GM12878 (cell line): ENCODE results near the gene NFAT5.

Source experiments
- CBX3 ChIP-seq: fragments of 200-600 bp; sonication (generic); IDR thresholded peaks from 2 replicates; pipeline ENCODE4 v1.6.1; 2016; ENCODE audit warnings: low read depth, borderline replicate concordance
- CEBPZ ChIP-seq: fragments of 150-350 bp; IDR thresholded peaks from 2 replicates; pipeline ENCODE4 v1.6.1; 2016; ENCODE audit warnings: low read depth, low read length
- CTCF ChIP-seq, 3 experiments: IDR thresholded peaks in 2 of 3; conservative IDR thresholded peaks in 1 of 3; 2 replicates each; pipeline ENCODE4 v1.5.1; 2011; ENCODE audit warnings: low read depth in 3 of 3, low read length in 3 of 3, mild to moderate bottlenecking in 3 of 3, control low read depth in 2 of 3, moderate library complexity in 2 of 3, inconsistent platforms in 1 of 3, mixed read lengths in 1 of 3; ENCODE audit not compliant: control insufficient read depth in 2 of 3, insufficient read depth in 1 of 3; ENCODE audit errors: extremely low read depth in 1 of 3
- ESRRA ChIP-seq: IDR thresholded peaks from 2 replicates; pipeline ENCODE4 v1.6.1; 2012; ENCODE audit warnings: mild to moderate bottlenecking, low read length, improper control_type of control experiment
- NFIC ChIP-seq: IDR thresholded peaks from 2 replicates; pipeline ENCODE4 v1.6.1; 2012; ENCODE audit warnings: low read depth, mild to moderate bottlenecking, inconsistent platforms, low read length, moderate library complexity
- NR2C2 ChIP-seq: IDR thresholded peaks from 2 replicates; pipeline ENCODE4 v1.6.1; 2011; ENCODE audit warnings: borderline replicate concordance, low read depth; ENCODE audit not compliant: control insufficient read depth, insufficient read length
- POLR2A ChIP-seq: IDR thresholded peaks from 2 replicates; pipeline ENCODE4 v1.6.1; 2011; ENCODE audit warnings: low read depth, mild to moderate bottlenecking, low read length
- POLR2AphosphoS2 ChIP-seq: IDR thresholded peaks from 2 replicates; pipeline ENCODE4 v1.6.1; 2011; ENCODE audit warnings: low read depth, mild to moderate bottlenecking, low read length, improper control_type of control experiment, moderate library complexity
- REST ChIP-seq: IDR thresholded peaks from 2 replicates; pipeline ENCODE4 v1.6.1; 2012; ENCODE audit warnings: mild to moderate bottlenecking, low read depth, low read length
- RUNX3 ChIP-seq: IDR thresholded peaks from 2 replicates; pipeline ENCODE4 v1.6.1; 2012; ENCODE audit warnings: low read length, inconsistent platforms
- TARDBP ChIP-seq: IDR thresholded peaks from 2 replicates; pipeline ENCODE4 v1.6.1; 2016; ENCODE audit warnings: borderline replicate concordance
- USF1 ChIP-seq: IDR thresholded peaks from 2 replicates; pipeline ENCODE4 v1.6.1; 2011; ENCODE audit warnings: borderline replicate concordance, low read depth, mild to moderate bottlenecking, moderate library complexity, mixed read lengths, low read length; ENCODE audit not compliant: insufficient read depth; ENCODE audit errors: extremely low read length
- ZBTB33 ChIP-seq: fragments of 450-650 bp; IDR thresholded peaks from 2 replicates; pipeline ENCODE4 v1.6.1; 2017; ENCODE audit warnings: mild to moderate bottlenecking
- TF ChIP-seq, protein P1 (sequence below): fragments of 450-650 bp; IDR thresholded peaks from 2 replicates; pipeline ENCODE4 v1.6.1; 2017; ENCODE audit warnings: borderline replicate concordance

- no peak for TF ChIP-seq CTCF (IDR thresholded peaks at IDR 0.05 in 2 of 3, conservative IDR thresholded peaks at IDR 0.05 in 1 of 3; ENCODE audit: control insufficient read depth in 2 of 3, extremely low read depth in 1 of 3, insufficient read depth in 1 of 3, low read depth in 3 of 3, low read length in 3 of 3)
- no peak for TF ChIP-seq RUNX3
- no peak for TF ChIP-seq NFIC
- TF ChIP-seq POLR2AphosphoS2 = no peak
- no peak for TF ChIP-seq ZBTB33
- TF ChIP-seq CBX3 = no peak
- no peak for TF ChIP-seq USF1
- TF ChIP-seq, protein P1, sequence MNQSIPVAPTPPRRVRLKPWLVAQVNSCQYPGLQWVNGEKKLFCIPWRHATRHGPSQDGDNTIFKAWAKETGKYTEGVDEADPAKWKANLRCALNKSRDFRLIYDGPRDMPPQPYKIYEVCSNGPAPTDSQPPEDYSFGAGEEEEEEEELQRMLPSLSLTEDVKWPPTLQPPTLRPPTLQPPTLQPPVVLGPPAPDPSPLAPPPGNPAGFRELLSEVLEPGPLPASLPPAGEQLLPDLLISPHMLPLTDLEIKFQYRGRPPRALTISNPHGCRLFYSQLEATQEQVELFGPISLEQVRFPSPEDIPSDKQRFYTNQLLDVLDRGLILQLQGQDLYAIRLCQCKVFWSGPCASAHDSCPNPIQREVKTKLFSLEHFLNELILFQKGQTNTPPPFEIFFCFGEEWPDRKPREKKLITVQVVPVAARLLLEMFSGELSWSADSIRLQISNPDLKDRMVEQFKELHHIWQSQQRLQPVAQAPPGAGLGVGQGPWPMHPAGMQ = no peak
- no peak for TF ChIP-seq CEBPZ
- TF ChIP-seq TARDBP = no peak
- no peak for TF ChIP-seq NR2C2
- TF ChIP-seq ESRRA = no peak
- TF ChIP-seq REST = no peak
- no peak for TF ChIP-seq POLR2A
These were observed 152.5 kb downstream of the NFAT5 start for GRCh38 chr16:69718111-69718764.
